Testis (tissue), 3 donors: ENCODE measurements around the gene HIGD2A. TPM values are rescaled to one million over a fixed set of nuclear protein-coding genes. Genes with fewer than 3 reads are reported as not detected.

Experiments used
- DNase-seq: peaks from one replicate; pipeline ENCODE4 v3.0.0-alpha.2; 2019
- H3K27ac ChIP-seq, 2 donors: fragments of 200-600 bp; sonication (generic); one replicate each; pipeline ENCODE4 v1.5.1; 2019
- H3K27me3 ChIP-seq: fragments of 200-600 bp; sonication (generic); one replicate; pipeline ENCODE4 v1.5.1; 2019
- H3K36me3 ChIP-seq: fragments of 200-600 bp; sonication (generic); one replicate; pipeline ENCODE4 v1.5.1; 2017; ENCODE audit warnings: low read depth; ENCODE audit errors: missing control alignments
- H3K4me1 ChIP-seq: fragments of 200-600 bp; sonication (generic); one replicate; pipeline ENCODE4 v1.5.1; 2019
- H3K4me3 ChIP-seq, 2 donors: fragments of 200-600 bp; sonication (generic); one replicate each; pipeline ENCODE4 v1.5.1; 2017 to 2019
- H3K9me3 ChIP-seq: fragments of 200-600 bp; sonication (generic); one replicate; pipeline ENCODE4 v1.5.1; 2017
- POLR2A ChIP-seq: fragments of 450-650 bp; IDR thresholded peaks from one replicate; pipeline ENCODE4 v1.6.1; 2017; ENCODE audit warnings: antibody characterized with exemption, mild to moderate bottlenecking, moderate library complexity
- WGBS, 2 donors: methylation state at CpG; one replicate each; pipeline ENCODE4 v1.1.5; 2018; 5-methylcytosine and 5-hydroxymethylcytosine counted together
- intact Hi-C: fragments of 100-400 bp; cut with DNase I; formaldehyde crosslinking; loops from one replicate; pipeline ENCODE4 v1.15.1; 2023; ENCODE audit warnings: low total_unique reads
- polyA plus RNA-seq: library from polyadenylated mRNA; stranded (reverse); fragments of 350-450 nt; fragmentation: Illumina TruSeq; extraction: RNeasy Lipid Tissue Mini Kit (QIAGEN cat#74804); gene quantifications from one replicate; pipeline ENCODE4 v1.2.3, GENCODE V29; 2014; ENCODE audit warnings: low read depth, low replicate concordance; ENCODE audit not compliant: insufficient read depth
- total RNA-seq, 2 donors: library from RNA; depleted of rRNA; stranded (reverse); fragments of >200 nt; gene quantifications; one replicate each; pipeline ENCODE4 v1.2.3, GENCODE V29; 2016
- TF ChIP-seq, protein P1 (sequence below), 3 experiments: fragments of 450-650 bp in 2 of 3; fragments of 200-600 bp in 1 of 3; sonication (generic) in 1 of 3; IDR thresholded peaks; one replicate each; pipeline ENCODE4 v1.5.1; 2016 to 2019; ENCODE audit warnings: antibody characterized with exemption in 3 of 3, mild to moderate bottlenecking in 2 of 3, moderate library complexity in 1 of 3

HIGD2A gene
- total and polyA plus RNA-seq, 3 donors from 2014 or later: 128 to 184 (median 129) TPM

- Histone ChIP-seq H3K9me3 (no peaks in the 10 kb centered on the region), H3K4me3 (no peak overlapping the region), H3K27ac (no peak overlapping the region), H3K4me1 (peaks cover 2% of the 10 kb centered on the region), H3K27me3 (no peaks in the 10 kb centered on the region), H3K36me3 (no peaks in the 10 kb centered on the region)
- intact Hi-C loops: no loop called here
- 54 to 56% methylated on average over 2 of the region's 2 CpGs for WGBS, 2 donors
- TF ChIP-seq, protein P1, sequence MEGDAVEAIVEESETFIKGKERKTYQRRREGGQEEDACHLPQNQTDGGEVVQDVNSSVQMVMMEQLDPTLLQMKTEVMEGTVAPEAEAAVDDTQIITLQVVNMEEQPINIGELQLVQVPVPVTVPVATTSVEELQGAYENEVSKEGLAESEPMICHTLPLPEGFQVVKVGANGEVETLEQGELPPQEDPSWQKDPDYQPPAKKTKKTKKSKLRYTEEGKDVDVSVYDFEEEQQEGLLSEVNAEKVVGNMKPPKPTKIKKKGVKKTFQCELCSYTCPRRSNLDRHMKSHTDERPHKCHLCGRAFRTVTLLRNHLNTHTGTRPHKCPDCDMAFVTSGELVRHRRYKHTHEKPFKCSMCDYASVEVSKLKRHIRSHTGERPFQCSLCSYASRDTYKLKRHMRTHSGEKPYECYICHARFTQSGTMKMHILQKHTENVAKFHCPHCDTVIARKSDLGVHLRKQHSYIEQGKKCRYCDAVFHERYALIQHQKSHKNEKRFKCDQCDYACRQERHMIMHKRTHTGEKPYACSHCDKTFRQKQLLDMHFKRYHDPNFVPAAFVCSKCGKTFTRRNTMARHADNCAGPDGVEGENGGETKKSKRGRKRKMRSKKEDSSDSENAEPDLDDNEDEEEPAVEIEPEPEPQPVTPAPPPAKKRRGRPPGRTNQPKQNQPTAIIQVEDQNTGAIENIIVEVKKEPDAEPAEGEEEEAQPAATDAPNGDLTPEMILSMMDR (IDR thresholded peaks at IDR 0.05): no peak
- no peak for TF ChIP-seq POLR2A
- no peak for DNase-seq
Measured at GRCh38 chr5:176342766-176343458, 45.6 kb upstream of the HIGD2A start.

DNA sequence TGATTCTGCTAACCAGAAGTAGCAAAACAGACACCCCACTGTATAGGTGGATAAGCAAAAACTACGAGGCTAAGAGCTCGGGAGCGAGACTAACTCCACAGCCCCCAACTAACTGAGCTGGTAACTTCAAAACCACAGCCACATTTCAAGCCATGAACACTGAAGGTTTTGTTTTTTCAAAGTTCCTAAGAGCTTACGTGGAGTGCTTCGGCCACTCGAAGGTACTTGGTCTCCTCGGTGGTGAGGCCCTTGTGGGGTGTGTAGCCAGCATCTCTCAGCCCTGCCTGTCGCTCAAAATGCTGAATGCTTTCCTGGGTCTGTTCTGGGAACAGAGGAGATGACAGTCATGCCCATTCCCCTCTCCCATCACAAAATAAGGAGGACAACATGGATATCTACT, 38.1 kb upstream of the HIGD2A start:
- no peak for DNase-seq
- Histone ChIP-seq H3K4me3 (no peak overlapping the region), H3K4me1 (no peaks in the 10 kb centered on the region), H3K27ac (no peak overlapping the region), H3K9me3 (no peaks in the 10 kb centered on the region), H3K27me3 (no peaks in the 10 kb centered on the region), H3K36me3 (no peaks in the 10 kb centered on the region)
- 90 to 99% methylated on average over 8 of the region's 8 CpGs for WGBS, 2 donors
- intact Hi-C loops: no loop called here
- no peak for TF ChIP-seq POLR2A
- TF ChIP-seq, protein P1 (IDR thresholded peaks at IDR 0.05): no peak

GRCh38 chr5:176352116-176352878, 36.3 kb upstream of the HIGD2A start:
- no peaks in the 10 kb centered on the region for H3K9me3 ChIP-seq
- no peaks in the 10 kb centered on the region for H3K4me1 ChIP-seq
- intact Hi-C loops: no loop called here
- H3K4me3 ChIP-seq: no peak overlapping the region
- no peaks in the 10 kb centered on the region for H3K27me3 ChIP-seq
- DNase-seq: no peak
- no peaks in the 10 kb centered on the region for H3K36me3 ChIP-seq
- no peak for TF ChIP-seq POLR2A
- TF ChIP-seq, protein P1 (IDR thresholded peaks at IDR 0.05): no peak
- WGBS, 2 donors: 92% methylated on average over 5 of the region's 5 CpGs
- H3K27ac ChIP-seq: no peak overlapping the region

DNA sequence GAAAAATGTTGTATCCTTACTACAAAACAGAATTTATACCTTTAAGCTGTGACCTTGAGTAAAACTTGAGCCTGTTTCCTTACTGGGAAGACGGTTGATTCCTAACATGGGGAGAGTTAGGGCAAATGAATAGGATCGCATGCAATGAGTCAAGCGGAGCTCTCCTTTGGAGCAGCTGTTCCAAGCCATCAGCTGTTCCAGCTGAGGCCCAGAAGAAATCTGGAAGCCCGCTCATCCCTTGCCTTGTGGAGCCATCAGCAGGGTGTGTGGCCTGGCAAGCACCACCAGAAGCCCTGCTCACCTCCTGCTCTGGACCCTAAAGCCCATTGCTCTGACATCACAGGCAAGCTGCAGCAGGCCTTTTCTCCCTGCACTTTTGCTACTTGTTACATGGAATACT, 35.0 kb upstream of the HIGD2A start:
- no peaks in the 10 kb centered on the region for H3K9me3 ChIP-seq
- H3K4me1 ChIP-seq: no peaks in the 10 kb centered on the region
- no peak overlapping the region for H3K4me3 ChIP-seq
- H3K27ac ChIP-seq: no peak overlapping the region
- WGBS, 2 donors: 91 to 94% methylated on average over 4 of the region's 4 CpGs
- no peaks in the 10 kb centered on the region for H3K27me3 ChIP-seq
- intact Hi-C loops: no loop called here
- DNase-seq: no peak
- TF ChIP-seq, protein P1 (IDR thresholded peaks at IDR 0.05): no peak
- no peak for TF ChIP-seq POLR2A
- H3K36me3 ChIP-seq: no peaks in the 10 kb centered on the region
